A549 (cell line): ENCODE data around the gene SKOR2. TPM values are rescaled to one million over a fixed set of nuclear protein-coding genes. Genes with fewer than 3 reads are reported as not detected.

Experiments
- ATAC-seq, 2 experiments: fragments of 200-7000 bp in 1 of 2; fragments of >200 bp in 1 of 2; cut with Nextera tagmentation in 1 of 2; cut with Tn5 transposase in 1 of 2; 3 replicates each; pipeline versions ENCODE4 v1.8.0 to v1.9.1; 2018 to 2020; ENCODE audit warnings: mild to moderate bottlenecking in 1 of 2, moderate library complexity in 1 of 2
- CTCF ChIA-PET: fragments of 300-600 bp; sonication (Branson Sonifier 250); formaldehyde crosslinking; extraction: SDS; loops from one replicate; lab custom pipeline; 2021; ENCODE audit warnings: antibody characterized with exemption, inconsistent platforms; lab: Yijun Ruan, JAX
- POLR2A ChIA-PET: fragments of 350-600 bp; formaldehyde crosslinking; extraction: SDS; loops from one replicate; lab custom pipeline; 2021; ENCODE audit warnings: antibody characterized with exemption, inconsistent platforms; lab: Yijun Ruan, JAX
- DNase-seq, 2 experiments: peaks; one replicate each; pipeline versions ENCODE4 v3.0.0 to v3.0.0-alpha.2; 2011 to 2016; ENCODE audit warnings: low read depth in 1 of 2, low spot score in 1 of 2
- FAIRE-seq: peaks from 2 replicates; lab custom pipeline; 2011; peaks lifted over from hg19 to GRCh38; lab: Jason Lieb, UNC
- H3K27ac ChIP-seq, 2 experiments: fragments of >200 bp; sonication (Bioruptor Twin); formaldehyde crosslinking; 3 replicates each; pipeline ENCODE4 v1.5.1; 2016 to 2017
- H3K4me1 ChIP-seq: fragments of >200 bp; sonication (Bioruptor Twin); formaldehyde crosslinking; 3 replicates; pipeline ENCODE4 v1.6.1; 2016
- H3K4me2 ChIP-seq: fragments of >200 bp; sonication (Bioruptor Twin); formaldehyde crosslinking; 3 replicates; pipeline ENCODE4 v1.6.1; 2016
- H3K4me3 ChIP-seq: fragments of >200 bp; sonication (Bioruptor Twin); formaldehyde crosslinking; 3 replicates; pipeline ENCODE4 v1.5.1; 2016
- H3K9me3 ChIP-seq: fragments of >200 bp; sonication (Bioruptor Twin); formaldehyde crosslinking; 3 replicates; pipeline ENCODE4 v1.6.1; 2016
- CBX8 ChIP-seq: fragments of 200-600 bp; sonication (generic); IDR thresholded peaks from 2 replicates; pipeline ENCODE4 v1.6.1; 2016
- CEBPB ChIP-seq, 2 experiments: fragments of >200 bp in 1 of 2; sonication (Bioruptor Twin) in 1 of 2; formaldehyde crosslinking in 1 of 2; IDR thresholded peaks; 2 replicates each; pipeline ENCODE4 v1.6.1; 2012 to 2016
- ESRRA ChIP-seq: fragments of 150-350 bp; IDR thresholded peaks from 2 replicates; pipeline ENCODE4 v1.6.1; 2014; ENCODE audit warnings: mild to moderate bottlenecking, low read length, borderline replicate concordance
- FOSB ChIP-seq: fragments of 250-450 bp; sonication (Bioruptor Pico); IDR thresholded peaks from 2 replicates; pipeline ENCODE4 v1.5.0; 2020; ENCODE audit warnings: mild to moderate bottlenecking, moderate library complexity
- HOXB5 ChIP-seq: fragments of 250-450 bp; sonication (Bioruptor Pico); IDR thresholded peaks from 2 replicates; pipeline ENCODE4 v1.5.0; 2020; ENCODE audit warnings: mild to moderate bottlenecking, moderate library complexity
- KDM5A ChIP-seq: fragments of 200-600 bp; sonication (generic); IDR thresholded peaks from 2 replicates; pipeline ENCODE4 v1.6.1; 2016; ENCODE audit warnings: antibody characterized with exemption, mild to moderate bottlenecking
- MAFK ChIP-seq: fragments of 450-650 bp; IDR thresholded peaks from 2 replicates; pipeline ENCODE4 v1.6.1; 2014; ENCODE audit not compliant: partially characterized antibody
- NPAS2 ChIP-seq: fragments of 250-450 bp; sonication (Bioruptor Pico); IDR thresholded peaks from 2 replicates; pipeline ENCODE4 v1.8.0; 2022; ENCODE audit warnings: mild to moderate bottlenecking, moderate library complexity, borderline replicate concordance
- PHF8 ChIP-seq: fragments of 200-600 bp; sonication (generic); IDR thresholded peaks from 2 replicates; pipeline ENCODE4 v1.6.1; 2016; ENCODE audit warnings: low read depth, mild to moderate bottlenecking, antibody characterized with exemption, moderate library complexity, borderline replicate concordance
- RAD21 ChIP-seq, 2 experiments: fragments of >200 bp in 1 of 2; sonication (Bioruptor Twin) in 1 of 2; formaldehyde crosslinking in 1 of 2; IDR thresholded peaks in 1 of 2; conservative IDR thresholded peaks in 1 of 2; 2 replicates in 1 of 2; 3 replicates in 1 of 2; pipeline ENCODE4 v1.6.1; 2012 to 2018; ENCODE audit warnings: inconsistent platforms in 1 of 2
- SMC3 ChIP-seq: fragments of >200 bp; sonication (Bioruptor Twin); formaldehyde crosslinking; IDR thresholded peaks from 3 replicates; pipeline ENCODE4 v1.6.1; 2018; ENCODE audit warnings: inconsistent platforms
- WGBS: methylation state at CpG from one replicate; pipeline ENCODE4 v1.1.6; 2017; ENCODE audit errors: missing lambda C conversion rate; 5-methylcytosine and 5-hydroxymethylcytosine counted together
- polyA minus RNA-seq: library from RNA; depleted of rRNA, polyadenylated mRNA; stranded (reverse); fragments of >200 nt; gene quantifications from 2 replicates; pipeline ENCODE4 v1.2.3, GENCODE V29; 2011; rRNA and poly(A)+ RNA removed
- polyA plus RNA-seq, 4 experiments: library from polyadenylated mRNA; depleted of rRNA in 3 of 4; stranded (reverse); fragments of >200 nt; fragmentation: RNase III in 1 of 4; extraction: RNeasy Plus Mini Kit Qiagen cat#74134 plus additional on column Dnase treatment in 1 of 4; gene quantifications; 2 replicates in 3 of 4; 3 replicates in 1 of 4; pipeline ENCODE4 v1.2.3, GENCODE V29; 2011 to 2017
- TF ChIP-seq, protein P1 (sequence below): IDR thresholded peaks from 2 replicates; pipeline ENCODE4 v1.6.1; 2012; ENCODE audit warnings: low read depth, borderline replicate concordance
- TF ChIP-seq, protein P2 (sequence below): fragments of >200 bp; sonication (Bioruptor Twin); formaldehyde crosslinking; IDR thresholded peaks from 3 replicates; pipeline ENCODE4 v1.5.1; 2016
- TF ChIP-seq, protein P3 (sequence below): fragments of >200 bp; sonication (Bioruptor Twin); formaldehyde crosslinking; IDR thresholded peaks from 2 replicates; pipeline ENCODE4 v1.6.1; 2016

The SKOR2 gene, protein sequence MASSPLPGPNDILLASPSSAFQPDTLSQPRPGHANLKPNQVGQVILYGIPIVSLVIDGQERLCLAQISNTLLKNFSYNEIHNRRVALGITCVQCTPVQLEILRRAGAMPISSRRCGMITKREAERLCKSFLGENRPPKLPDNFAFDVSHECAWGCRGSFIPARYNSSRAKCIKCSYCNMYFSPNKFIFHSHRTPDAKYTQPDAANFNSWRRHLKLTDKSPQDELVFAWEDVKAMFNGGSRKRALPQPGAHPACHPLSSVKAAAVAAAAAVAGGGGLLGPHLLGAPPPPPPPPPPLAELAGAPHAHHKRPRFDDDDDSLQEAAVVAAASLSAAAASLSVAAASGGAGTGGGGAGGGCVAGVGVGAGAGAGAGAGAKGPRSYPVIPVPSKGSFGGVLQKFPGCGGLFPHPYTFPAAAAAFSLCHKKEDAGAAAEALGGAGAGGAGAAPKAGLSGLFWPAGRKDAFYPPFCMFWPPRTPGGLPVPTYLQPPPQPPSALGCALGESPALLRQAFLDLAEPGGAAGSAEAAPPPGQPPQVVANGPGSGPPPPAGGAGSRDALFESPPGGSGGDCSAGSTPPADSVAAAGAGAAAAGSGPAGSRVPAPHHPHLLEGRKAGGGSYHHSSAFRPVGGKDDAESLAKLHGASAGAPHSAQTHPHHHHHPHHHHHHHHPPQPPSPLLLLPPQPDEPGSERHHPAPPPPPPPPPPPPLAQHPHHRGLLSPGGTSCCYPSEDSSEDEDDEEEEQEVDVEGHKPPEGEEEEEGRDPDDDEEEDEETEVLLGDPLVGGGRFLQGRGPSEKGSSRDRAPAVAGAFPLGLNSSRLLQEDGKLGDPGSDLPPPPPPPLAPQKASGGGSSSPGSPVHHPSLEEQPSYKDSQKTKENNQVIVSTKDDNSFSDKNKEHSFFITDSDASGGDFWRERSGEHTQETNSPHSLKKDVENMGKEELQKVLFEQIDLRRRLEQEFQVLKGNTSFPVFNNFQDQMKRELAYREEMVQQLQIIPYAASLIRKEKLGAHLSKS
- polyA plus RNA-seq (2011; rRNA removed) (not detected in 2 replicates), polyA plus RNA-seq (2017; fragmentation: RNase III; extraction: RNeasy Plus Mini Kit Qiagen cat#74134 plus additional on column Dnase treatment) (not detected in 3 replicates), polyA minus RNA-seq (not detected in 2 replicates)
- not detected in 2 replicates for polyA plus RNA-seq (2012; cell fraction: cytosol; rRNA removed)
- not detected in 2 replicates for polyA plus RNA-seq (2012; cell fraction: nucleus; rRNA removed)

DNA sequence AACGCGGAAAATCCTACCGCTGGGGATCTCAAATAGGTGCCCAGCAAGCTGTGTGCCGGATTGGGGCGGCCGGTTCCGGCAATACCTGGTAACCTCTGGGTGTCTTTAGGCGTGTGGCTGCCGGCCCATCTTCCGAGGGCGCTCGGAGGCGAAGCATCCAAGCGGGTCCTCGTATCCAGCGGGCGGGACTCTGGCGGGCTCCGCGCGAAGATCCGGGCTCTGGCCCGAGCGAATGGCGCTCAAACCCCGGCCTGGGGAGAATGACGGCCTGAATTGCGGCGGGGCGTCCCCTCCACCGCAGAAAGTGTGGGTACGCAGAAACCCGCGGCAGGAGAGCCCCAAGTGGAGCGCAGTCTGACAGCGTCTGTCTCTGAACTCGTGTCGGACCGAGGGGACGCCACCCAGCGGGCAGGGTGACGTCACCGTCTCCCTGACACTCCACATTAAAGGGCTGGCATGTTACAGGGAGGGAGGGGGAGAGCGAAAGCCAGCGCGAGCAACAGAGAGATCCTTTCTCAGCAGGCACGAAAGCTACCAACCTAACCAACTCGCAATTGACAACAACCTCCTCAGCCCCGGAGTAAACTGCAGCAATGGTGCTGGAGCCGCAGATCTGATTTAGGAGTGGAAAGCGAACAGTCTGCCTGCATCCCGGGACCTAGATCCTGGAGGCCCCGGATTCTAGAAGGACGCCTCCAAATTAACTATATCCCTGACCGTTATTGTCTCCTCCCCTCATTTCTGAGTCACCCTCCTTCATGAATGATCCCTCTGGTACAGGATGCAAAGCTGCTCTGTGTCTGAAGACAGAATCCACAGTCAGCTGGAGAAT, at the start of gene SKOR2:
SKOR2 (minus strand) TSS at position 372 of the 832 bp plus-strand sequence. CDS start 2,477 bp downstream, outside the sequence.
- no peak for ATAC-seq
- H3K4me2 ChIP-seq, result peak within 1 kb of the TSS; percentile 19; the same call in 1 of the 3 replicates
- whole genome bisulfite sequencing, result 28% methylated on average over 36 of the region's 55 CpGs
- CTCF ChIA-PET, result interaction anchor here (1.0 kb wide), 1 partner anchor 47 kb away, joined by 3 read pairs; no protein-coding TSS in a partner anchor
- no peak within 1 kb of the TSS for H3K4me3 ChIP-seq
- H3K4me1 ChIP-seq, result no peaks in the 10 kb centered on the region
- no peak for FAIRE-seq
- TF ChIP-seq ESRRA (no peak), RAD21 (conservative IDR thresholded peaks at IDR 0.05 in 1 of 2, IDR thresholded peaks at IDR 0.05 in 1 of 2) (no peak), KDM5A (no peak), NPAS2 (CRISPR knock-in tag) (no peak), FOSB (CRISPR knock-in tag) (no peak), SMC3 (no peak), CEBPB (IDR thresholded peaks at IDR 0.05) (no peak), MAFK (no peak), CBX8 (no peak), PHF8 (no peak)
- TF ChIP-seq, protein P1, sequence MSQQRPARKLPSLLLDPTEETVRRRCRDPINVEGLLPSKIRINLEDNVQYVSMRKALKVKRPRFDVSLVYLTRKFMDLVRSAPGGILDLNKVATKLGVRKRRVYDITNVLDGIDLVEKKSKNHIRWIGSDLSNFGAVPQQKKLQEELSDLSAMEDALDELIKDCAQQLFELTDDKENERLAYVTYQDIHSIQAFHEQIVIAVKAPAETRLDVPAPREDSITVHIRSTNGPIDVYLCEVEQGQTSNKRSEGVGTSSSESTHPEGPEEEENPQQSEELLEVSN, result no peak
- TF ChIP-seq, protein P2, sequence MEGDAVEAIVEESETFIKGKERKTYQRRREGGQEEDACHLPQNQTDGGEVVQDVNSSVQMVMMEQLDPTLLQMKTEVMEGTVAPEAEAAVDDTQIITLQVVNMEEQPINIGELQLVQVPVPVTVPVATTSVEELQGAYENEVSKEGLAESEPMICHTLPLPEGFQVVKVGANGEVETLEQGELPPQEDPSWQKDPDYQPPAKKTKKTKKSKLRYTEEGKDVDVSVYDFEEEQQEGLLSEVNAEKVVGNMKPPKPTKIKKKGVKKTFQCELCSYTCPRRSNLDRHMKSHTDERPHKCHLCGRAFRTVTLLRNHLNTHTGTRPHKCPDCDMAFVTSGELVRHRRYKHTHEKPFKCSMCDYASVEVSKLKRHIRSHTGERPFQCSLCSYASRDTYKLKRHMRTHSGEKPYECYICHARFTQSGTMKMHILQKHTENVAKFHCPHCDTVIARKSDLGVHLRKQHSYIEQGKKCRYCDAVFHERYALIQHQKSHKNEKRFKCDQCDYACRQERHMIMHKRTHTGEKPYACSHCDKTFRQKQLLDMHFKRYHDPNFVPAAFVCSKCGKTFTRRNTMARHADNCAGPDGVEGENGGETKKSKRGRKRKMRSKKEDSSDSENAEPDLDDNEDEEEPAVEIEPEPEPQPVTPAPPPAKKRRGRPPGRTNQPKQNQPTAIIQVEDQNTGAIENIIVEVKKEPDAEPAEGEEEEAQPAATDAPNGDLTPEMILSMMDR, result no peak
- TF ChIP-seq, all 56 proteins: peak for 0
- DNase-seq, result no peak
- Histone ChIP-seq H3K9me3 (no peaks in the 10 kb centered on the region), H3K27ac (no peak within 1 kb of the TSS)
- POLR2A ChIA-PET, result no interaction called here

DNA sequence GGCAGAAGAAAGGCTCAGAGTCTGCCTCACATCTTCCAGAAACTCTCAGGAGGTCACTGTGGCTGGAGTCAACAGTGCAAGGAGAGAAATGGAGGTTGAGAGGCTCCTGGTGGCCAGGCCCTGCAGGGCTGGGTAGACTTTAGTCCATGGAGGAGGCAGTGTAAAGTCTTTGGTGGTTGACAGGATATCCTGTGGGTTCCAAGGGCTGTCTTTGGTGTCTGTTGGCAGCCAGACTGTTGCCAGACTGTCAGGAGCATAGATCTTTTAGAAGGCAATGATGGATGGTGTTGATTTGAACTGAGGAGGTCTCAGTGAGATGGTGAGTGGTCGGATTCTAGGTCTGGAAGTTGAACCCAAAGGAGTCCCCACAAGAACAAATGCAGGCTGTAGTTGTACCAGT, 45.0 kb upstream of the SKOR2 start:
- WGBS, result 0% methylated on average over 1 of the region's 1 CpG
- Histone ChIP-seq H3K4me3 (no peak overlapping the region), H3K4me2 (no peak overlapping the region), H3K27ac (no peak overlapping the region), H3K4me1 (no peaks in the 10 kb centered on the region), H3K9me3 (no peaks in the 10 kb centered on the region)
- POLR2A ChIA-PET, result no interaction called here
- DNase-seq (no peak), ATAC-seq (no peak), FAIRE-seq (no peak)
- no peak for TF ChIP-seq HOXB5 (CRISPR knock-in tag)
- TF ChIP-seq, protein P3, sequence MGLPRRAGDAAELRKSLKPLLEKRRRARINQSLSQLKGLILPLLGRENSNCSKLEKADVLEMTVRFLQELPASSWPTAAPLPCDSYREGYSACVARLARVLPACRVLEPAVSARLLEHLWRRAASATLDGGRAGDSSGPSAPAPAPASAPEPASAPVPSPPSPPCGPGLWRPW, result no peak
- no peak for TF ChIP-seq SMC3
- TF ChIP-seq, protein P2, result no peak
- CTCF ChIA-PET, result no interaction called here
